ENCODE results near the gene MKLN1. TPM values are rescaled to one million over a fixed set of nuclear protein-coding genes. Genes with fewer than 3 reads are reported as not detected.

MKLN1 gene
- total and polyA plus RNA-seq, 10 of the 15 experiments (the other 5 are each of a cell fraction or from before 2014, with no cell fraction given): 13.6 to 55.8 (median 29.3) TPM

DNA sequence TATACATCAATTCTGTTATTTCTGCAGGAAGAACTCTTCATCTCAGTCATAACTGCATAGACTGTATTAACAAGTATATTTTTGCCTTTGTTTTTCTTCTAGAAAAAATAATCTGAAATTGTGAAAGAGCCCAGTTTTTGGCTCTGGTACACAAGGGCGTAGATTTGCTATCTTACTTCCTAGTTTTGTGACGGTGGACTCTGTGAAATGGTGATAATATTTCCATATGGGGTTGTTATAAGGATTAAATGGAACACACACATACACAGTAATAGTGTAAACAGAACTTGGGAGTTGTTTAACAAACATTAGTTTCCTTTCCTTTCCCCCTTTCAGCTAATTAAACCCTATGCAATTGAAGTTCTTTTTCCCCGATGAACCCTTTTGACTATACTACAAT, 108.7 kb downstream of the MKLN1 start:
- Histone ChIP-seq H2AFZ (ENCODE audit: control insufficient read depth, low read depth, low read length) (no peak overlapping the region), H3K9ac (ENCODE audit: control insufficient read depth, insufficient read depth, low read length) (no peak overlapping the region), H3K4me1 (ENCODE audit: control insufficient read depth, insufficient read depth, low read length) (no peaks in the 10 kb centered on the region), H3K4me3 (no peak overlapping the region), H3K27ac (ENCODE audit: control insufficient read depth, insufficient read depth) (no peak overlapping the region), H3K4me2 (ENCODE audit: control insufficient read depth, insufficient read depth) (no peak overlapping the region), H3K9me3 (replicated peaks; ENCODE audit: control insufficient read depth, insufficient read depth, low read length) (peaks cover 2% of the 10 kb centered on the region; the same call in 2 of the 3 replicates), H3K79me2 (ENCODE audit: control insufficient read depth, insufficient read depth, low read length) (no peaks in the 10 kb centered on the region), H3K36me3 (ENCODE audit: control insufficient read depth in 2 of 2, insufficient read depth in 2 of 2, low read length in 1 of 2) (peaks cover 0 to 3% of the 10 kb centered on the region in 2 experiments; a peak in 3 of 4 replicates), H3K27me3 (replicated peaks in 1 of 2; ENCODE audit: control insufficient read depth in 2 of 2, insufficient read depth in 2 of 2, low read length in 1 of 2) (no peaks in the 10 kb centered on the region), H4K20me1 (ENCODE audit: control insufficient read depth, insufficient read depth) (no peaks in the 10 kb centered on the region)
- DNase-seq (ENCODE audit: low read depth, low spot score): no peak
- ChIA-PET SMC1A (ENCODE audit: uncharacterized antibody, unreplicated experiment) (interaction anchor here (0.7 kb wide), 1 partner anchor 54 kb away, joined by 3 read pairs; no protein-coding TSS in a partner anchor), RAD21 (ENCODE audit: unreplicated experiment) (no interaction called here), POLR2A (no interaction called here), CTCF (interaction anchor here (0.8 kb wide), 1 partner anchor 539 kb away, joined by 3 read pairs; no protein-coding TSS in a partner anchor)
- TF ChIP-seq SUZ12 (IDR thresholded peaks at IDR 0.05; ENCODE audit: unreplicated experiment) (no peak), MYB (IDR thresholded peaks at IDR 0.05; ENCODE audit: borderline replicate concordance, low read depth, low read length) (no peak), FOXK2 (IDR thresholded peaks at IDR 0.05) (no peak), POLR2AphosphoS5 (IDR thresholded peaks at IDR 0.05; ENCODE audit: low read length) (no peak), PML (IDR thresholded peaks at IDR 0.05; ENCODE audit: low read length) (no peak), RUNX3 (IDR thresholded peaks at IDR 0.05; ENCODE audit: low read length) (no peak), NR2C2 (IDR thresholded peaks at IDR 0.05; ENCODE audit: borderline replicate concordance, control insufficient read depth, insufficient read length, low read depth) (no peak)
- TF ChIP-seq, protein P1, sequence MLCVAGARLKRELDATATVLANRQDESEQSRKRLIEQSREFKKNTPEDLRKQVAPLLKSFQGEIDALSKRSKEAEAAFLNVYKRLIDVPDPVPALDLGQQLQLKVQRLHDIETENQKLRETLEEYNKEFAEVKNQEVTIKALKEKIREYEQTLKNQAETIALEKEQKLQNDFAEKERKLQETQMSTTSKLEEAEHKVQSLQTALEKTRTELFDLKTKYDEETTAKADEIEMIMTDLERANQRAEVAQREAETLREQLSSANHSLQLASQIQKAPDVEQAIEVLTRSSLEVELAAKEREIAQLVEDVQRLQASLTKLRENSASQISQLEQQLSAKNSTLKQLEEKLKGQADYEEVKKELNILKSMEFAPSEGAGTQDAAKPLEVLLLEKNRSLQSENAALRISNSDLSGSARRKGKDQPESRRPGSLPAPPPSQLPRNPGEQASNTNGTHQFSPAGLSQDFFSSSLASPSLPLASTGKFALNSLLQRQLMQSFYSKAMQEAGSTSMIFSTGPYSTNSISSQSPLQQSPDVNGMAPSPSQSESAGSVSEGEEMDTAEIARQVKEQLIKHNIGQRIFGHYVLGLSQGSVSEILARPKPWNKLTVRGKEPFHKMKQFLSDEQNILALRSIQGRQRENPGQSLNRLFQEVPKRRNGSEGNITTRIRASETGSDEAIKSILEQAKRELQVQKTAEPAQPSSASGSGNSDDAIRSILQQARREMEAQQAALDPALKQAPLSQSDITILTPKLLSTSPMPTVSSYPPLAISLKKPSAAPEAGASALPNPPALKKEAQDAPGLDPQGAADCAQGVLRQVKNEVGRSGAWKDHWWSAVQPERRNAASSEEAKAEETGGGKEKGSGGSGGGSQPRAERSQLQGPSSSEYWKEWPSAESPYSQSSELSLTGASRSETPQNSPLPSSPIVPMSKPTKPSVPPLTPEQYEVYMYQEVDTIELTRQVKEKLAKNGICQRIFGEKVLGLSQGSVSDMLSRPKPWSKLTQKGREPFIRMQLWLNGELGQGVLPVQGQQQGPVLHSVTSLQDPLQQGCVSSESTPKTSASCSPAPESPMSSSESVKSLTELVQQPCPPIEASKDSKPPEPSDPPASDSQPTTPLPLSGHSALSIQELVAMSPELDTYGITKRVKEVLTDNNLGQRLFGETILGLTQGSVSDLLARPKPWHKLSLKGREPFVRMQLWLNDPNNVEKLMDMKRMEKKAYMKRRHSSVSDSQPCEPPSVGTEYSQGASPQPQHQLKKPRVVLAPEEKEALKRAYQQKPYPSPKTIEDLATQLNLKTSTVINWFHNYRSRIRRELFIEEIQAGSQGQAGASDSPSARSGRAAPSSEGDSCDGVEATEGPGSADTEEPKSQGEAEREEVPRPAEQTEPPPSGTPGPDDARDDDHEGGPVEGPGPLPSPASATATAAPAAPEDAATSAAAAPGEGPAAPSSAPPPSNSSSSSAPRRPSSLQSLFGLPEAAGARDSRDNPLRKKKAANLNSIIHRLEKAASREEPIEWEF (IDR thresholded peaks at IDR 0.05; ENCODE audit: insufficient replicate concordance, low read depth, low read length): no peak
- TF ChIP-seq, protein P2, sequence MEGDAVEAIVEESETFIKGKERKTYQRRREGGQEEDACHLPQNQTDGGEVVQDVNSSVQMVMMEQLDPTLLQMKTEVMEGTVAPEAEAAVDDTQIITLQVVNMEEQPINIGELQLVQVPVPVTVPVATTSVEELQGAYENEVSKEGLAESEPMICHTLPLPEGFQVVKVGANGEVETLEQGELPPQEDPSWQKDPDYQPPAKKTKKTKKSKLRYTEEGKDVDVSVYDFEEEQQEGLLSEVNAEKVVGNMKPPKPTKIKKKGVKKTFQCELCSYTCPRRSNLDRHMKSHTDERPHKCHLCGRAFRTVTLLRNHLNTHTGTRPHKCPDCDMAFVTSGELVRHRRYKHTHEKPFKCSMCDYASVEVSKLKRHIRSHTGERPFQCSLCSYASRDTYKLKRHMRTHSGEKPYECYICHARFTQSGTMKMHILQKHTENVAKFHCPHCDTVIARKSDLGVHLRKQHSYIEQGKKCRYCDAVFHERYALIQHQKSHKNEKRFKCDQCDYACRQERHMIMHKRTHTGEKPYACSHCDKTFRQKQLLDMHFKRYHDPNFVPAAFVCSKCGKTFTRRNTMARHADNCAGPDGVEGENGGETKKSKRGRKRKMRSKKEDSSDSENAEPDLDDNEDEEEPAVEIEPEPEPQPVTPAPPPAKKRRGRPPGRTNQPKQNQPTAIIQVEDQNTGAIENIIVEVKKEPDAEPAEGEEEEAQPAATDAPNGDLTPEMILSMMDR (IDR thresholded peaks at IDR 0.05 in 2 of 3, conservative IDR thresholded peaks at IDR 0.05 in 1 of 3; ENCODE audit: control insufficient read depth in 2 of 3, extremely low read depth in 1 of 3, insufficient read depth in 1 of 3, low read depth in 3 of 3, low read length in 3 of 3): no peak
- FAIRE-seq: no peak
- in situ Hi-C loops (cut with MboI): no loop called here
- ATAC-seq: no peak
- intact Hi-C loops (cut with micrococcal nuclease; ENCODE audit: unreplicated experiment): no loop called here
- WGBS (ENCODE audit: insufficient coverage, insufficient replicate concordance, low lambda C conversion rate, missing lambda C conversion rate): 100% methylated on average over 3 of the region's 3 CpGs
- BruUV-seq (replicated peaks): no TSS peak

Data from GM12878 (cell line).